Fibroblast of lung (primary cell): ENCODE measurements around the gene HCFC1. TPM values are rescaled to one million over a fixed set of nuclear protein-coding genes. Genes with fewer than 3 reads are reported as not detected.

Experiments
- DNase-seq, 2 donors: peaks; one replicate each; pipeline versions ENCODE4 v3.0.0 to v3.0.0-alpha.2; 2010; ENCODE audit warnings: low read depth in 2 of 2
- H2AFZ ChIP-seq: 2 replicates; pipeline ENCODE4 v1.5.1; 2012; ENCODE audit warnings: low read length, control low read depth, inconsistent platforms
- H3K27ac ChIP-seq: 2 replicates; pipeline ENCODE4 v1.5.1; 2011; ENCODE audit warnings: low read length, control low read depth; ENCODE audit not compliant: insufficient read depth
- H3K27me3 ChIP-seq: 2 replicates; pipeline ENCODE4 v1.5.1; 2011; ENCODE audit warnings: mild to moderate bottlenecking, low read length; ENCODE audit not compliant: control insufficient read depth, insufficient read depth
- H3K36me3 ChIP-seq: 2 replicates; pipeline ENCODE4 v1.5.1; 2011; ENCODE audit warnings: low read length; ENCODE audit not compliant: control insufficient read depth, insufficient read depth
- H3K4me1 ChIP-seq: 2 replicates; pipeline ENCODE4 v1.5.1; 2011; ENCODE audit warnings: low read length; ENCODE audit not compliant: control insufficient read depth, insufficient read depth; ENCODE audit errors: extremely low read depth
- H3K4me2 ChIP-seq: 2 replicates; pipeline ENCODE4 v1.5.1; 2011; ENCODE audit warnings: low read length, control low read depth; ENCODE audit not compliant: insufficient read depth; ENCODE audit errors: extremely low read depth
- H3K4me3 ChIP-seq, 4 experiments: fragments of 200-600 bp in 1 of 4; sonication (generic) in 1 of 4; replicated peaks in 1 of 4; 2 replicates each; pipeline ENCODE4 v1.5.1; 2011 to 2016; ENCODE audit warnings: low read length in 4 of 4, low read depth in 3 of 4, mild to moderate bottlenecking in 3 of 4, control low read depth in 2 of 4, inconsistent platforms in 1 of 4, mixed read lengths in 1 of 4; ENCODE audit not compliant: insufficient read depth in 1 of 4; ENCODE audit errors: control extremely low read depth in 1 of 4
- H3K79me2 ChIP-seq: 2 replicates; pipeline ENCODE4 v1.5.1; 2012; ENCODE audit warnings: mild to moderate bottlenecking, low read length, inconsistent platforms; ENCODE audit not compliant: control insufficient read depth, insufficient read depth
- H3K9ac ChIP-seq: 2 replicates; pipeline ENCODE4 v1.5.1; 2011; ENCODE audit warnings: mild to moderate bottlenecking, low read length, control low read depth; ENCODE audit not compliant: insufficient read depth
- H3K9me3 ChIP-seq: 2 replicates; pipeline ENCODE4 v1.5.1; 2012; ENCODE audit warnings: low read depth, low read length; ENCODE audit not compliant: control insufficient read depth, insufficient read depth
- H4K20me1 ChIP-seq: 2 replicates; pipeline ENCODE4 v1.5.1; 2011; ENCODE audit warnings: low read length; ENCODE audit not compliant: control insufficient read depth, insufficient read depth; ENCODE audit errors: extremely low read depth
- CTCF ChIP-seq, 2 donors: IDR thresholded peaks in 1 of 2; conservative IDR thresholded peaks in 1 of 2; 1 replicate in 1 of 2; 2 replicates in 1 of 2; pipeline ENCODE4 v1.5.1; 2011 to 2012; ENCODE audit warnings: low read length in 2 of 2, control low read depth in 1 of 2, inconsistent platforms in 1 of 2, low read depth in 1 of 2, mild to moderate bottlenecking in 1 of 2
- EZH2 ChIP-seq: IDR thresholded peaks from 2 replicates; pipeline ENCODE4 v1.5.1; 2012; ENCODE audit warnings: low read length, control low read depth, mild to moderate bottlenecking; ENCODE audit errors: missing control alignments
- polyA plus RNA-seq, 2 donors: library from polyadenylated mRNA; depleted of rRNA in 1 of 2; stranded (reverse) in 1 of 2; unstranded in 1 of 2; fragments of >200 nt; gene quantifications; 2 replicates each; pipeline ENCODE4 v1.2.1, GENCODE V29; 2011 to 2012; ENCODE audit warnings: missing spikeins in 1 of 2
- total RNA-seq: library from RNA; depleted of rRNA; stranded (reverse); fragments of >200 nt; gene quantifications from 2 replicates; pipeline ENCODE4 v1.2.1, GENCODE V29; 2014

Gene HCFC1
- total and polyA plus RNA-seq, 2 donors (not counting 1 experiment from before 2014, with no cell fraction given), result 3.0 to 10.2 TPM

GRCh38 chrX:153952373-153953026, 19.1 kb downstream of the HCFC1 start:
- Histone ChIP-seq H3K36me3 (peaks cover 51% of the 10 kb centered on the region), H3K4me3 (no peak overlapping the region), H3K9ac (no peak overlapping the region), H3K27me3 (no peaks in the 10 kb centered on the region), H3K9me3 (no peaks in the 10 kb centered on the region), H3K27ac (no peak overlapping the region), H3K4me1 (peaks cover 2% of the 10 kb centered on the region), H4K20me1 (no peaks in the 10 kb centered on the region), H3K4me2 (no peak overlapping the region), H2AFZ (no peak overlapping the region), H3K79me2 (no peaks in the 10 kb centered on the region)
- DNase-seq, result no peak
- TF ChIP-seq EZH2, result no peak
- no peak for TF ChIP-seq CTCF (conservative IDR thresholded peaks at IDR 0.05 in 1 of 2, IDR thresholded peaks at IDR 0.05 in 1 of 2; ENCODE audit: low read depth in 1 of 2, low read length in 2 of 2)

- no peak overlapping the region for H3K4me2 ChIP-seq
- H3K27me3 ChIP-seq, result no peaks in the 10 kb centered on the region
- H4K20me1 ChIP-seq, result no peaks in the 10 kb centered on the region
- no peak overlapping the region for H3K27ac ChIP-seq
- H2AFZ ChIP-seq, result no peak overlapping the region
- no peak for TF ChIP-seq CTCF (conservative IDR thresholded peaks at IDR 0.05 in 1 of 2, IDR thresholded peaks at IDR 0.05 in 1 of 2; ENCODE audit: low read depth in 1 of 2, low read length in 2 of 2)
- no peak for TF ChIP-seq EZH2
- H3K4me3 ChIP-seq, result no peak overlapping the region
- no peak overlapping the region for H3K9ac ChIP-seq
- H3K79me2 ChIP-seq, result no peaks in the 10 kb centered on the region
- H3K9me3 ChIP-seq, result no peaks in the 10 kb centered on the region
- peaks cover 47% of the 10 kb centered on the region for H3K36me3 ChIP-seq
- DNase-seq, result no peak
- H3K4me1 ChIP-seq, result peaks cover 2% of the 10 kb centered on the region
Observed at GRCh38 chrX:153951683-153952372, 19.8 kb downstream of the HCFC1 start.

- no peaks in the 10 kb centered on the region for H3K27me3 ChIP-seq
- H3K4me2 ChIP-seq, result no peak overlapping the region
- H3K27ac ChIP-seq, result no peak overlapping the region
- H3K4me1 ChIP-seq, result peaks cover 2% of the 10 kb centered on the region
- no peak overlapping the region for H3K4me3 ChIP-seq
- peaks cover 35% of the 10 kb centered on the region for H3K36me3 ChIP-seq
- TF ChIP-seq CTCF (conservative IDR thresholded peaks at IDR 0.05 in 1 of 2, IDR thresholded peaks at IDR 0.05 in 1 of 2; ENCODE audit: low read depth in 1 of 2, low read length in 2 of 2), result no peak
- TF ChIP-seq EZH2, result no peak
- no peaks in the 10 kb centered on the region for H3K79me2 ChIP-seq
- H3K9ac ChIP-seq, result no peak overlapping the region
- no peaks in the 10 kb centered on the region for H3K9me3 ChIP-seq
- no peaks in the 10 kb centered on the region for H4K20me1 ChIP-seq
- no peak for DNase-seq
- no peak overlapping the region for H2AFZ ChIP-seq
Observed at GRCh38 chrX:153950127-153950526, 21.5 kb downstream of the HCFC1 start.
